Thymus (tissue), 11 donors: ENCODE results near the gene C6orf118. TPM values are rescaled to one million over a fixed set of nuclear protein-coding genes. Genes with fewer than 3 reads are reported as not detected.
A peak's percentile ranks its signal among the peaks of the same experiment; 100 is the strongest.

ENCODE experiments used
- DNase-seq, 9 donors: peaks; one replicate each; pipeline ENCODE4 v3.0.0-alpha.2; 2013; ENCODE audit warnings: low spot score in 9 of 9, low read depth in 6 of 9, missing footprints in 1 of 9
- H3K27ac ChIP-seq, 2 donors: one replicate each; pipeline ENCODE4 v1.5.1; 2013; ENCODE audit warnings: control low read depth in 1 of 2, low read depth in 1 of 2, low read length in 1 of 2, mild to moderate bottlenecking in 1 of 2, moderate library complexity in 1 of 2
- H3K27me3 ChIP-seq, 2 donors: one replicate each; pipeline ENCODE4 v1.5.1; 2013; ENCODE audit warnings: low read length in 1 of 2; ENCODE audit not compliant: control insufficient read depth in 2 of 2, insufficient read depth in 1 of 2
- H3K36me3 ChIP-seq, 2 donors: one replicate each; pipeline ENCODE4 v1.5.1; 2013; ENCODE audit warnings: low read length in 1 of 2, mild to moderate bottlenecking in 1 of 2, moderate library complexity in 1 of 2; ENCODE audit not compliant: control insufficient read depth in 2 of 2, insufficient read depth in 2 of 2
- H3K4me1 ChIP-seq, 2 donors: one replicate each; pipeline ENCODE4 v1.5.1; 2013; ENCODE audit warnings: low read length in 2 of 2; ENCODE audit not compliant: control insufficient read depth in 2 of 2, insufficient read depth in 2 of 2
- H3K4me3 ChIP-seq, 2 donors: one replicate each; pipeline ENCODE4 v1.5.1; 2013; ENCODE audit warnings: low read length in 2 of 2, control low read depth in 1 of 2, mild to moderate bottlenecking in 1 of 2
- H3K9me3 ChIP-seq, 2 donors: one replicate each; pipeline ENCODE4 v1.5.1; 2013; ENCODE audit warnings: low read length in 1 of 2, mild to moderate bottlenecking in 1 of 2; ENCODE audit not compliant: control insufficient read depth in 2 of 2, insufficient read depth in 1 of 2
- WGBS: extraction: QIAGEN DNeasy Blood & Tissue Kit; methylation state at CpG from one replicate; pipeline ENCODE4 v1.1.7; 2013; 5-methylcytosine and 5-hydroxymethylcytosine counted together
- polyA plus RNA-seq: library from polyadenylated mRNA; stranded (reverse); fragments of 200-250 nt; gene quantifications from one replicate; pipeline ENCODE4 v1.2.3, GENCODE V29; 2013
- total RNA-seq: library from RNA; stranded (reverse); fragments of 120-200 nt; gene quantifications from one replicate; pipeline ENCODE4 v1.2.4, GENCODE V29; 2013
- donor health status: healthy.

Gene C6orf118
- total and polyA plus RNA-seq, 2 donors: 0.24 to 0.46 TPM

- no peak overlapping the region for H3K27ac ChIP-seq
- H3K9me3 ChIP-seq: peaks cover 0 to 6% of the 10 kb centered on the region in 2 donors
- peak in 1 of 9 donors; percentile 10 for DNase-seq
- no peaks in the 10 kb centered on the region for H3K27me3 ChIP-seq
- no peak overlapping the region for H3K4me3 ChIP-seq
- no peaks in the 10 kb centered on the region for H3K4me1 ChIP-seq
- 70% methylated on average over 17 of the region's 17 CpGs for WGBS
- H3K36me3 ChIP-seq: no peaks in the 10 kb centered on the region
Measured at GRCh38 chr6:165231581-165232561, 77.5 kb downstream of the C6orf118 start.

- Histone ChIP-seq H3K27ac (no peak overlapping the region), H3K36me3 (no peaks in the 10 kb centered on the region), H3K4me3 (no peak overlapping the region), H3K9me3 (no peaks in the 10 kb centered on the region), H3K4me1 (no peaks in the 10 kb centered on the region), H3K27me3 (no peaks in the 10 kb centered on the region)
- 90% methylated on average over 3 of the region's 3 CpGs for WGBS
- no peak for DNase-seq
Measured at GRCh38 chr6:165231177-165231576, 78.2 kb downstream of the C6orf118 start.
